Ramos (cell line): ENCODE results near the gene PRKCE.
"Not testable (repeated sequence)": the region's sequence is repeated elsewhere in the genome, so short reads cannot be mapped to it uniquely, and the experiment has no call there.

ENCODE experiments used
- in situ Hi-C: fragments of 300-500 bp; cut with MboI; formaldehyde crosslinking; loops from one replicate; pipeline ENCODE4 v1.14.3; 2022; ENCODE audit warnings: low sequenced_read_pairs; ENCODE audit not compliant: unreplicated experiment

The PRKCE gene

GRCh38 chr2:45843136-45843535, 191.7 kb downstream of the PRKCE start:
- in situ Hi-C loops = no loop called here

DNA sequence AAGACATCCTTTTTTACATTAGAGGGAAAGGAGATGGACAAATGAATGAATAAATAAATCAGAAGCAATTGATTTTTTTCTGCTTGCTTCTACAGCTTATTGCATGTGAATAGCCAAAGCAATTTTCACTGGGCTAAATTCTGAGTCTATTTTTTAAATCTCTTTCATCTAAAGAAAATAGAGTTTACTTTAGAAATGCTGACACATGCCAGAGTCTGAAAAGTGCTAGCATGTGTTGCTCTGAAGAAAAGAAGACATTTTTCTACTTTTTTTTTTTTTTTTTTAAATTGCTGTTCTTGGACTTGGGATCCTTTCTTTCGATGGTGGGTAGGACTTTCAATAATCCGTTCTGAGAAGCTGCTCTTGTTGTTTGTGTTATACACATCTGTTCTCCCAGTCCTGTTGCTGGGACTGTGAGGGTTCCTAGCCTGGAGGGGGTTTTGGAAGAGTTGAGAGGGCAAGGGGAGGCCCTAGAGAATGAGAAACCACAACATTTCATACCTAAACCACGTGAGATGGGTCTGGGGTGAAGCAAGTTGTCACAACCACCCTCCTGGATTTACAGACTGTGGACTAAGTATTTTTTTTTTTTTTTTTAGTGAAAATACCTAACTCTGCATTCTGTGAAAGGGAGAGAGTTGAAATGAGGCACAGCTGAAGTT, 193.5 kb downstream of the PRKCE start:
- in situ Hi-C loops = no loop called here

DNA sequence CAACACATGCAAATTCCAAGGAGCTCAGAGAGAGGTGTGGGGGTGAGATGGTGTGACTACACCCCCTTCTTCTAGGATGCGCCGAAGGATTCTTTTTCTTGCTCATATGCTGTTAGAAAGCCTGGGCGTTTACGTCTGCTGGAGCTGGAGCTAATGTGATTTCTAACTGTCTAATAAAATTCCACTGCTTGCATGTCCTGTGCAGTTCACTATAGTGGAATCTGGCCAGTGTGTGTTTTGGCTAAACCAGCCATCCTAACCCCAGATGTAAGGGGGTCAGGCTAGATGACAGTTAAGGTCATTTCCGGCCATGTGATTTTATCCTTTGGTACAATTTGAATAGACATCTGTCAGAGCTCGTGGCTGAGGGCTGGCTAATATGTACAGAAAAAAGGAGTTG, 194.1 kb downstream of the PRKCE start:
- in situ Hi-C loops = no loop called here

DNA sequence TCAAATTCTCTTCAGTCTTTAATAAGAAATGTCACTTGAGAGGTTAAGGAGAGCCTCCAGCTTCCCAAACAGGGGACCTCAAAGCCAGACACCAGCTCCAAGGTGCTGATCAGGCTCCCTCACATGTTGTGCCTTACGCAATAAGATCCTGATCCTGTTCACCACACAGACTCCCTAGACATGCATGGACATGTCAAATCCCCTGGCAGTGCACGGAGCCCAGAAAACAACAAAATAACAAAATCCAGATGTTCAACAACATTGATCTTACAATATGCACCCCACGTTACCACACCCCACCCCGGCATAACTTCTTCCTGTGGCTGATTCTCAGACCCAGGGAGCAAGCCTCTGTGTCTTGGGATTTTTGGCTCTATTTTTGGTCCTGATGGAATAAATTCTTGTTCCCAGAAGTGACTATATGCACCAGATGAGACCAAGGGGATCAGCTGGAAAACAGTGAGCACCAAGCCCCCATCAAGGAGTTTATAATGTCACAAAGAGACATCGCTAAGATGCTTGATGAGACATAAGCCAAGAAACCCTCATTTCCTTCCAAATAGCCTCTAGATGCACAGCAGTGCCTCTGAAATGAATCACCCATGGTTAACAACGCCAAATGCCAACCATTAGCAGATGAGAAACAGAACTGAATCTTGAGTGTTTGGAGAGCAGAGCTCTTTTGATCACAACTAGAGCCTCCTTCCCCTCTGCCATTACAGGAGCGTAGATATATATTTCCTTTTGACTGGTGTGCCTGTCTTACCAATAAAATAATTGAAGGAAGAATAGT, 198.2 kb downstream of the PRKCE start:
- in situ Hi-C loops = no loop called here

GRCh38 chr2:45850558-45850957, 199.1 kb downstream of the PRKCE start:
- in situ Hi-C loops = no loop called here

DNA sequence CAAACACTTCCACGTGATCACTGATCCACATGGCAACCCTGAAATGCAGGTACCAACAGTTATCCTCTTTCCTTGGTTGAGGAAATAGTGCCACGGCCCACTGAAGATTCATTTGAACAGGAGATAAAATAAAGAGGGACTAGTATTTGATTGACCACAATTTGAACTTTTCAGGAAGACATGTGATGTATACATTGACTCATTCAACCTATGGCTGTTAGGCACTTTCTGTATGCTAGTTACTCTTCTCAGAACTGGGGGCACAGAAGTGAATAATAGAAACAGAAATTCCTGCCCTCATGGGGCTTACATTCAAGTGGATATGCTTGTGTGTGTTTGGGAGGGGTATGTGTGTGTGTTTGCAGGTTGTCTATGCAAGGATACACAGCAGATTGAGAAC, 199.6 kb downstream of the PRKCE start:
- in situ Hi-C loops = no loop called here

- in situ Hi-C loops = no loop called here
These were observed 200.3 kb downstream of the PRKCE start for GRCh38 chr2:45851576-45852304.

DNA sequence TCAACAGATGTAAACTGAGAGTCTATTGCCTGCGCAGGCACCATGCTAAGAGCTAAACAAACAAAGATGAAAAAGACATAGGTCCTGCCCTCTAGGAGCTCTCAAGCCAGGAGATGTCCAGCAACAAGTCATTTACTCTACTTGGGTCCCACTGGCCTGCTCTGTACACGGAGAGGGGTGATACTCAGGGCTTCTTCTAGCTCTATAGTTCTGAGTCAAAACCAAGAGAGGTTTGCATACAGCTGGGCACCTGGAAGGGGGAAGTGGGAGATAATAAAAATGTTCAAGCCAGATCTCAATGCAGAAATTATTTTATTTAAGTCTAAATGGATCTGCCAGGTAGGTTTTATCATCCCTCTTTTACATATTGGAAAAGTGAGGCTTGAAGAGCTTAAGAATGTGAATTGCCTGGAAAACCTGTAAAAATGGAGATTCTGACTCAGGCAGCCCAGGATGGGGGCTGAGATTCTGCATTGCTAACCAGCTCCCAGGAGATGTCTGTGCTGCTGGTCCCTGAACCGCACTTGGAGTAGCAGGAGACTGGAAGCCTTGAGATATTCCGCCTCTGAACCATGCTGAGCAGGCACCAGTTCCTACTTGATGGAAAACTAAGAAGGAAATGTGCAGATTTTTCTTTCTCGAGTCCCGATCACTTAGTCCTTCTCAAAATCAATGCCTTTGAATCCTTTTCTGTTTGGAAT, 201.1 kb downstream of the PRKCE start:
- in situ Hi-C loops = no loop called here

- in situ Hi-C loops = no loop called here
These were observed 203.9 kb downstream of the PRKCE start for GRCh38 chr2:45855374-45855773.

DNA sequence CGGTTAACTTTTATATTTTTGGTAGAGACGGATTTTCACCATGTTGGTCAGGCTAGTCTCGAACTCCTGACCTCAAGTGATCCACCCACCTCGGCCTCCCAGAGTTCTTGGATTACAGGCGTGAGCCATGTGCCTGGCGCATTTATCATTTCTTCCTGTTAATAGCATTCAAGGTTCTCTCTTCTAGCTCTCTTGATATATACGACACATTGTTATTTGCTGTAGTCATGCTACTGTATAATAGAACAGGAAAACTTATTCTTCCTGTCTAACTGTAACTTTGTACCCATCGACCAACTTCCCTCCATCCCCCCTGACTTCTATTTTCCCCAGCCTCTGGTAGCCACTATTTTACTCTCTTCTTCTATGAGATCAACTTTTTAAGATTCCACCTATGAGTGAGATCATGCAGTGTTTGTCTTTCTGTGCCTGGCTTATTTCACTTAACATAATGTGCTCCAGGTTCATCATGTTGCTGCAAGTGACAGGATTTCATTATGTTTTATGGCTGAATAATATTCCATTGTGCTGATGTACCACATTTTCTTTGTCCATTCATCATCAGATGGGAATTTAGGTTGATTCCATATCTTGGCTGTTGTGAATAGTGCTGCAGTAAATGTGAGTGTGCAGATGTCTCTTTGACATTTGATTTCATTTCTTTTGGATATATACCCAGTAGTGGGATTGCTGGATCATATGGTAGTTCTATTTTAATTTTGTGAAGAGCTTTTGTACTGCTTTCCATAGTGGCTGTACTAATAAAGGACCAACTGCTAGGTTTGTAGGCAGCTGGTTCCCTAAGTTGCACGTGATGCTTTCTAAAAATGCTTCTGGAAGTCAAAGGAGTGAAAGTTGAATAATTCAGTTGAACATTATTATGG, 205.2 kb downstream of the PRKCE start:
- in situ Hi-C loops = no loop called here

GRCh38 chr2:45857275-45857609, 205.8 kb downstream of the PRKCE start:
- in situ Hi-C loops = no loop called here

GRCh38 chr2:45857867-45858520, 206.5 kb downstream of the PRKCE start:
- in situ Hi-C loops = no loop called here

GRCh38 chr2:45858872-45859271, 207.4 kb downstream of the PRKCE start:
- in situ Hi-C loops = not testable (repeated sequence)

GRCh38 chr2:45859682-45860081, 208.2 kb downstream of the PRKCE start:
- in situ Hi-C loops = no loop called here

DNA sequence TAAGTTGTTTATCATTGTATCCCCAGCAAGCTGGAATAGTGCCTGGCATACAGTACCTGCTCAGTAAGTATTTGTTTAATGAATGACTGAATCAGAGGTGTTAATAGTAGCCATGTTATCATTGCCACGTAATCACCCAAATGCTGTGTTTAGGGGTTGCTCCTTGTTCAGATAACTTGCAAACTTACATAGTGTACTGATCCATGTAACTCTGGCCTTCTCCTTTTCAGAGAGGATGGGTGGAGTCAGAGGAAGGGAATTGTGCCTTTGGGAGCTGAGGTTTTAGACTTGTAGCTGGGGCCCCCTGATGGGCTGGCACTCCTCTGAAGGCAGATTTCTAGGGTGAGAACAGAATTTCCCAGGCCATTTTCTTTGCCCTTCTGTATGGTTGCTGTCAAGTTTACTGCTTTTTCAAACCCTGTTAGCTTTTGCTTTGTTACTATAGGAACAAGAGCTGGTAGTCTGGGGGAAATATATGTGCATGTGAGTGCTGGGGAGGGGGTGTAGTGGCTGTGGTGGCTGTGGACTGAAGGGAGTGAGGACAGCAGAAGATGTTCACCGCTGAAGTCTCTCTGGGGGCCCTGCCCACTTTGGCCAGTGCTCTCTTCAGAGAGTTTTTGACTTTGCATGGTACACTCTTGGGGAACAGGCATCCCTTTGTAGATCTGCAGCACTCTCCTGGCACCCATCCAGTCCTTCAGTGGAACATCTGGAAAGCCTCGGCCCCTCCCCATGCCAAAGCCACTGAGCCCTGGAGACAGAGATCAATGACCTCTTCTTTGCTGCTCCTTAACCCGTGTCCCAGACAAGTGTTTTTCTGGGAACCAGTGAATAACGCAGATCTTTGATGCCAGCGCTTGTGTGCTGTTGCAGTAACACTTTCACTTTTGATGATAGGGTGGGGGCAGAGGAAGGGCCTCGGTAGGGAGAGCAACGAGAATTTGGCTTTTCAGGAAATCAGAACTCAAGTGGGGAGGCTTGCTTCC, 209.0 kb downstream of the PRKCE start:
- in situ Hi-C loops = no loop called here

DNA sequence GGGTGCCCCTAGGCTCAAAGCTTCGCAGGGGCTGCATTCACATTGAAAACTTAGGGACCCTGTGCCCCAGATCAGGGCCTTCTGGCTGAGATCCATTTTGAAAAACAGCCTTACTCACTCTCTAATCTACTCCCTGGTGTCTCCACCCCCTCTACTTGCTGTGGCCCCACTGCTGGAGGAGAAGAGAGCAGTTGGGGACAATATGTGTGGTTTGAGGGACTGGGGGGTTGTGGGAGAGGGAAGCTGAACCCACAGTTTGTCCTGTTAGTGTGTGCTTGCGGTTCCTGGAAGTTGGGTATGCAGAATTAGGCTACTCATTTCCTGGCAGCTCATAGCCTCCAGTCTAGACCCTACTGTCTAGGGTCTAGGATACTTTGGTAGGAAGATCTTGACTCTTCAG, 211.4 kb downstream of the PRKCE start:
- in situ Hi-C loops = no loop called here

DNA sequence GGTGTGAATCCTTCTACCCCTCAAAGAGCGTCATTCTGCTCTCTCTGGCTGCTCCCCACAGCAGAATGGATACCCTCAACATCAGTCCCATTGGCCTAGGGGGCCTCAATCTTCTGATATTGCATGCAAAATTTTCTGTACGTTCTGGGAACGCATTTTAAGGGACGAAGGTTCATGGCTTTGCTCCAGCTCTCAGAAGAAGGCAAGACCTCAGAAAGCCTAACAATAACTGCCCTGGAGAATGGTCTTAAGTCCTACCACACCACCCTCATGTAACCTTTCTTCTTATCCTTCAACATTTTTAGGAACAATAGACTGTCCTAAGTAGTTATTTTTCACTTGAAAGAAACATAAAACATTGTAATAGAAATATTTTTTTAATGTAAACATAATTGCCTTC, 212.6 kb downstream of the PRKCE start:
- in situ Hi-C loops = no loop called here

DNA sequence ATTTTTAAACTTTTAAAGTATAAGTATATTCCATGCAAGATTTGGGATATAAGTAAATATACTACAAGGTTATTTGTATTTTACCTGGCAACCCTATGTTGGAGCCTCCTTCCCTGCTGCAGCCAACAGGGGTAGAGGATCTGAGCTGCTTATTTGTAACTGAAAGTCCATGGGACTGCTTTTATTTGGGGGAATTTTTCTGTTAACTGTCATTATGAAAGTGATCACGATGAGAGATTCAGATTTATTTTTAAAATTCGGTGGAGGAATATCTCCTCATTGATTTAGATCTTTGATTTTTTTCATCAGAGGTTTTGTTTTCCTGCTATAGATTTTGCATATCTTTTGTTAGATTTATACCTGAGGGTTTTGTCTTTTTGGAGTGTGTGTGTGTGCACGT, 215.9 kb downstream of the PRKCE start:
- in situ Hi-C loops = no loop called here
